HG03521 (cell line): ENCODE results near the gene KIAA0408.
"Not testable (repeated sequence)": the region's sequence is repeated elsewhere in the genome, so short reads cannot be mapped to it uniquely, and the experiment has no call there.

Experiments used
- ATAC-seq: cut with Tn5 transposase; IDR thresholded peaks from one replicate; pipeline ENCODE4 v1.9.1; 2021; ENCODE audit warnings: mild to moderate bottlenecking, moderate library complexity; ENCODE audit not compliant: unreplicated experiment

The KIAA0408 gene

GRCh38 chr6:127415096-127415495 is 44.1 kb downstream of the KIAA0408 start:
- no peak for ATAC-seq

- not testable (repeated sequence) for ATAC-seq
Observed at GRCh38 chr6:127413123-127413522, 46.1 kb downstream of the KIAA0408 start.

GRCh38 chr6:127412016-127412415 is 47.2 kb downstream of the KIAA0408 start:
- not testable (repeated sequence) for ATAC-seq
